ENCODE results near the gene TPSD1. TPM values are rescaled to one million over a fixed set of nuclear protein-coding genes. Genes with fewer than 3 reads are reported as not detected.
"Not testable (repeated sequence)": the region's sequence is repeated elsewhere in the genome, so short reads cannot be mapped to it uniquely, and the experiment has no call there.

The TPSD1 gene
- total RNA-seq, 2 donors from 2014 or later = 0.57 to 4.1 TPM

GRCh38 chr16:1220098-1220728, 35.7 kb upstream of the TPSD1 start:
- no peak for DNase-seq (ENCODE audit: low spot score)
- intact Hi-C loops (cut with DNase I) = no loop called here

GRCh38 chr16:1220841-1221627, 34.8 kb upstream of the TPSD1 start:
- no peak for DNase-seq (ENCODE audit: low spot score)
- intact Hi-C loops (cut with DNase I) = no loop called here

GRCh38 chr16:1221628-1222552, 34.0 kb upstream of the TPSD1 start:
- intact Hi-C loops (cut with DNase I) = no loop called here
- DNase-seq (ENCODE audit: low spot score) = no peak

GRCh38 chr16:1222553-1223354, 33.1 kb upstream of the TPSD1 start:
- intact Hi-C loops (cut with DNase I) = no loop called here
- DNase-seq (ENCODE audit: low spot score) = no peak

GRCh38 chr16:1223355-1224214, 32.3 kb upstream of the TPSD1 start:
- intact Hi-C loops (cut with DNase I) = no loop called here
- DNase-seq (ENCODE audit: low spot score) = no peak

- DNase-seq (ENCODE audit: low spot score) = no peak
- intact Hi-C loops (cut with DNase I) = no loop called here
These were observed 31.3 kb upstream of the TPSD1 start for GRCh38 chr16:1224558-1224957.

- intact Hi-C loops (cut with DNase I) = no loop called here
- DNase-seq (ENCODE audit: low spot score) = no peak
These were observed 30.8 kb upstream of the TPSD1 start, which contains the start of gene TPSG1 for GRCh38 chr16:1225051-1225451. Gene TPSG1, minus strand, starts transcription at chr16:1225268. Its CDS starts 16 bp downstream, at chr16:1225252.

- DNase-seq (ENCODE audit: low spot score); intact Hi-C loops (cut with DNase I): not testable (repeated sequence)
These were observed 30.0 kb upstream of the TPSD1 start for GRCh38 chr16:1225728-1226311.

GRCh38 chr16:1226692-1227091, 29.2 kb upstream of the TPSD1 start:
- intact Hi-C loops (cut with DNase I); DNase-seq (ENCODE audit: low spot score): not testable (repeated sequence)

- intact Hi-C loops (cut with DNase I); DNase-seq (ENCODE audit: low spot score): not testable (repeated sequence)
These were observed 27.6 kb upstream of the TPSD1 start for GRCh38 chr16:1228227-1228626.

GRCh38 chr16:1229476-1229875, 26.4 kb upstream of the TPSD1 start:
- intact Hi-C loops (cut with DNase I); DNase-seq (ENCODE audit: low spot score): not testable (repeated sequence)

GRCh38 chr16:1230084-1230470, 25.8 kb upstream of the TPSD1 start, which contains the start of gene TPSB2:
Gene TPSB2, minus strand, starts transcription at chr16:1230184. Its CDS starts 233 bp downstream, at chr16:1229951.
- DNase-seq (ENCODE audit: low spot score); intact Hi-C loops (cut with DNase I): not testable (repeated sequence)

GRCh38 chr16:1230471-1231212, 25.2 kb upstream of the TPSD1 start:
- DNase-seq (ENCODE audit: low spot score); intact Hi-C loops (cut with DNase I): not testable (repeated sequence)

GRCh38 chr16:1231301-1231700, 24.6 kb upstream of the TPSD1 start:
- intact Hi-C loops (cut with DNase I); DNase-seq (ENCODE audit: low spot score): not testable (repeated sequence)

- DNase-seq (ENCODE audit: low spot score); intact Hi-C loops (cut with DNase I): not testable (repeated sequence)
These were observed 23.7 kb upstream of the TPSD1 start for GRCh38 chr16:1232049-1232748.

GRCh38 chr16:1236659-1237058, 19.2 kb upstream of the TPSD1 start:
- intact Hi-C loops (cut with DNase I); DNase-seq (ENCODE audit: low spot score): not testable (repeated sequence)

All from posterior vena cava (tissue), 2 donors.